ENCODE results near the gene CCM2. TPM values are rescaled to one million over a fixed set of nuclear protein-coding genes. Genes with fewer than 3 reads are reported as not detected.

The CCM2 gene
- total RNA-seq, 2 experiments from 2014 or later: 72.3 to 77.5 TPM

DNA sequence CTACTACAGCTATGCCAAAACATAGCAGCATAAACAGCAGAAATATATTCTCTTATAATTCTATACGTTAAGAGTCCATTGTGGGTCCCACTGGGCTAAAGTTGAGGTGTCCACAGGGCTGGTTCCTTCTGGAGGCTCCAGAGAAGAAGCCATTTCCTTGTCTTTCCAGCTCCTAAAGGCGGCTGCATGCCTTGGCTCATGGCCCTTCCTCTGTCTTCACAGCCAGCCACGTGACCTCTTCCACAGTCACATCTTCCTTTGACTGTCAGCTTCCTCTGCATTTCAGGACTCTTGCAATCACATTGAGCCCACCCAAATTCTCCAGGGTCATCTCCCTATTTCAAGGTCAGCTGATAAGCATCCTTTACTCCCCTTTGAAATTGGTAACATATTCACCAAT lies 71.5 kb downstream of the CCM2 start:
- TF ChIP-seq, protein P1, sequence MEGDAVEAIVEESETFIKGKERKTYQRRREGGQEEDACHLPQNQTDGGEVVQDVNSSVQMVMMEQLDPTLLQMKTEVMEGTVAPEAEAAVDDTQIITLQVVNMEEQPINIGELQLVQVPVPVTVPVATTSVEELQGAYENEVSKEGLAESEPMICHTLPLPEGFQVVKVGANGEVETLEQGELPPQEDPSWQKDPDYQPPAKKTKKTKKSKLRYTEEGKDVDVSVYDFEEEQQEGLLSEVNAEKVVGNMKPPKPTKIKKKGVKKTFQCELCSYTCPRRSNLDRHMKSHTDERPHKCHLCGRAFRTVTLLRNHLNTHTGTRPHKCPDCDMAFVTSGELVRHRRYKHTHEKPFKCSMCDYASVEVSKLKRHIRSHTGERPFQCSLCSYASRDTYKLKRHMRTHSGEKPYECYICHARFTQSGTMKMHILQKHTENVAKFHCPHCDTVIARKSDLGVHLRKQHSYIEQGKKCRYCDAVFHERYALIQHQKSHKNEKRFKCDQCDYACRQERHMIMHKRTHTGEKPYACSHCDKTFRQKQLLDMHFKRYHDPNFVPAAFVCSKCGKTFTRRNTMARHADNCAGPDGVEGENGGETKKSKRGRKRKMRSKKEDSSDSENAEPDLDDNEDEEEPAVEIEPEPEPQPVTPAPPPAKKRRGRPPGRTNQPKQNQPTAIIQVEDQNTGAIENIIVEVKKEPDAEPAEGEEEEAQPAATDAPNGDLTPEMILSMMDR (IDR thresholded peaks at IDR 0.05): no peak
- intact Hi-C loops (cut with micrococcal nuclease): no loop called here
- Mint-ChIP-seq H3K4me1 (ENCODE audit: low read depth) (peaks cover 5% of the 10 kb centered on the region), H3K9me3 (no peaks in the 10 kb centered on the region), H3K27me3 (no peaks in the 10 kb centered on the region), H3K27ac (no peak overlapping the region), H3K4me3 (no peak overlapping the region), H3K36me3 (ENCODE audit: low read depth) (peaks cover 37% of the 10 kb centered on the region)
- POLR2A ChIA-PET: interaction anchor here (1.0 to 1.2 kb wide), 2 partner anchors 98 to 109 kb away, joined by 3 read pairs; no protein-coding TSS in a partner anchor
- CTCF ChIA-PET: no interaction called here
- ATAC-seq (no peak), DNase-seq (no peak)

DNA sequence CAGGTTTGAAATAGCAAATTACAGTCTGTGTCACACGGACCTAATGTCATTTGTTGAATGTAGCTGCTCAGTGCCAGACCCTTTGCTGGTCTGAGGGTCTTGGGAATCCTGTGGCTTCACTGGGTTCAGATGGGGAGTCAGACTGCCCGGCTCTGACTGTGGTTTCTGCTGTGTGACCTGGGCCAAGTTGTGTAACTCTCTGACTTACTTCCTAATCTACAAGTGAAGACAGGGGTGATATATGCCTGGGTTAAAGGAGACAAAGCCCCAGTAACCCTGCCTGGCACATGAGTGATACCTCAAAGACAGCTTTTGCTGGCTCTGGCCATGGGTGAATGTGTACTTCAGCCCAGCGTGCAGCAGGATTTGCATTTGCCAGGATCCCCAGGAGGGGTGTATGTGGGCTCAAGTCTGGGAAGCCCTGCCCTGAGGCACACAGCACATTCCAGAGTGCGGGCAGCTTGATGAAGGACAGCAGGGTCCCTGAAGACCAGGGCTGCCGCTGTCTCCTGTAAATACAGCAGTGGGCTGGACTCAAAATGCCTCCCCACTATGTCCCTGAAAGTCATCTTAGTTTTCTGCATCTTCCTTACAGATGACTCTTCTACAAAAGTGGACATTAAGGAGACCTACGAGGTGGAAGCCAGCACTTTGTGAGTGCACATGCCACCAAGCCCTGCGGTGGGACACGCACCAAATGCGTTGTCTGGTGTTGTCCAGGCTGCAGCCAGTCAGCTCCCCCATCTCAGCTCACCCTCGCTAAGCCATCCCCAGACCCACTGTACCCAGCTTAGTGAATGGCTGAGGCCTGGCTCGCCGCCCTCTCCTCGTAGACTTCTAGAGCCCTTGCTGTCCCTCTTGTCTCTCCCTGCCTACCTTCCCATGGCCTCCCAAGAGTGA lies 72.4 kb downstream of the CCM2 start:
- peak overlapping the region; percentile 35 for H3K27ac Mint-ChIP-seq
- H3K4me1 Mint-ChIP-seq (ENCODE audit: low read depth): peaks cover 5% of the 10 kb centered on the region
- TF ChIP-seq, protein P1 (IDR thresholded peaks at IDR 0.05): no peak
- peaks cover 37% of the 10 kb centered on the region for H3K36me3 Mint-ChIP-seq (ENCODE audit: low read depth)
- H3K4me3 Mint-ChIP-seq: no peak overlapping the region
- intact Hi-C loops (cut with micrococcal nuclease): no loop called here
- no peaks in the 10 kb centered on the region for H3K27me3 Mint-ChIP-seq
- CTCF ChIA-PET: interaction anchor here (0.6 to 1.2 kb wide), 2 partner anchors 15 to 99 kb away, joined by 3 to 4 read pairs; no protein-coding TSS in a partner anchor
- POLR2A ChIA-PET: interaction anchor here (1.0 to 1.6 kb wide), 4 partner anchors 9 to 110 kb away, joined by 3 to 4 read pairs (median 3); no protein-coding TSS in a partner anchor
- DNase-seq: no peak
- H3K9me3 Mint-ChIP-seq: no peaks in the 10 kb centered on the region
- no peak for ATAC-seq

DNA sequence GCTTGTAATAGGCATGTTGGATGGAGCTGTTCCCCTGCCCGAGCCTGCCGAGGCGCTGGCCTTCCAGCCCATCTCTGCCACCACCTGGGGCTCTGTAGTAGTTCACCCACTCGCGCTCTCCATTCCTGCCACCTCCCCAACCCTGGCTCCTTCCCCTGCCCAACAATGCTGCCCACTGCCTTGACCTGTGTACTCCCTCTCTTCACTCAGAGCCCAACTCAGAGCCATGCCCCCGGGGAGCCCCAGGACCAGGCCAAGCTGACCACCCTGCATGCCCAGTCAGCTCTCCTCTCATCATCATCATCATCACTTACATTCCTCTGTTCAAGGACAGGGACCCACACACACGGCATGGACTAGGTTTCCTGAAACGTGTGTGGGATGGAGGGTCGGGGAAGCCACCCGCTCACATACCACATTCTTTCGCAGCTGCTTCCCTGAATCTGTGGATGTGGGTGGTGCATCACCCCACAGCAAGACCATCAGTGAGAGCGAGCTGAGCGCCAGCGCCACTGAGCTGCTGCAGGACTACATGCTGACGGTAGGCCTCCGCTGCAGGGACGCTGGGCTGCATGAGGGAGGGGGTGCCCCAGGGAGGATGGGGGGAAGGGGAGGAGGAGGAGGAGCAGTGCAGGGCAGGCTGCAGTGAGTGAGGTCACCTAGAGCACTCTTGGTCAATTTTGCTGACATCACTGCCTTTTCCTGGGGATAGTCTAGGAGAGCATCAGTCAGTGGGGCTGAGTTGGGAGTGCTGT lies 73.2 kb downstream of the CCM2 start:
- DNase-seq (no peak), ATAC-seq (no peak)
- TF ChIP-seq, protein P1 (IDR thresholded peaks at IDR 0.05): no peak
- H3K9me3 Mint-ChIP-seq: no peaks in the 10 kb centered on the region
- peaks cover 30% of the 10 kb centered on the region for H3K36me3 Mint-ChIP-seq (ENCODE audit: low read depth)
- peaks cover 5% of the 10 kb centered on the region for H3K4me1 Mint-ChIP-seq (ENCODE audit: low read depth)
- CTCF ChIA-PET: interaction anchor here (0.6 to 1.2 kb wide), 2 partner anchors 14 to 100 kb away, joined by 3 to 4 read pairs; no protein-coding TSS in a partner anchor
- peak overlapping the region; percentile 28 for H3K27ac Mint-ChIP-seq
- H3K27me3 Mint-ChIP-seq: no peaks in the 10 kb centered on the region
- H3K4me3 Mint-ChIP-seq: no peak overlapping the region
- intact Hi-C loops (cut with micrococcal nuclease): no loop called here
- POLR2A ChIA-PET: interaction anchor here (1.1 to 1.6 kb wide), 2 partner anchors 10 to 90 kb away, joined by 3 to 4 read pairs; no protein-coding TSS in a partner anchor

DNA sequence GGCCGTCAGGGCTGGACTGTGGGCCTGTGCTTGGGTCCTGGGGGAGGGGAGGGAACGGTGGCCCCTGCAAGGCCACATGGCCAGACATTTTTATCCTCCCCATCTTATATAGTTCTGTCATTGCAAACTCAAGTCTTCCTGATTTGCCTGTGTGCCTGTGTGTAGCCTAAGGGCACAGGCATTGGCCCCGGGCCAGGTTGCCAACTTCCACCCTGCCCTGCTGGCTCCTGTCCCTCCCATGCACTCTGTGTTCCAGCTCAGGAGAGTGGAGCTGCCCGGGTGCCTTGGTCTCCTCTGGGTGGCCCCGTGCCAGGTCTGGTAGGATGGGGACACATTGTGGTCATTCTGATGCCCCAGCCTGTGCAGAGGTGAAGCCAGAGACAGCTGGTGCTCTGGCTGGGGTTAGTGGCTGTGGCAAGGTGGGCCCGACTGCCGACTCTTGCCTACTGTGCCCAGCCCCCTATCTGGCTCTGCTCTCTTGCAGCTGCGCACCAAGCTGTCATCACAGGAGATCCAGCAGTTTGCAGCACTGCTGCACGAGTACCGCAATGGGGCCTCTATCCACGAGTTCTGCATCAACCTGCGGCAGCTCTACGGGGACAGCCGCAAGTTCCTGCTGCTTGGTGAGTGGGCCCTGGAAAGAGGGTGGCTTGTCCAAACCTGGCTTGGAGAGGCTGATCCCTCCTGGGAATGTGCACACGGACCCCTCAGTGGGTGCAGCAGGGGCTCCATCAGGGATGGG lies 74.0 kb downstream of the CCM2 start:
- ChIA-PET POLR2A (no interaction called here), CTCF (no interaction called here)
- no peaks in the 10 kb centered on the region for H3K27me3 Mint-ChIP-seq
- TF ChIP-seq, protein P1 (IDR thresholded peaks at IDR 0.05): no peak
- DNase-seq: no peak
- no peaks in the 10 kb centered on the region for H3K9me3 Mint-ChIP-seq
- peaks cover 2% of the 10 kb centered on the region for H3K4me1 Mint-ChIP-seq (ENCODE audit: low read depth)
- H3K27ac Mint-ChIP-seq: peak overlapping the region; percentile 42
- H3K36me3 Mint-ChIP-seq (ENCODE audit: low read depth): peaks cover 24% of the 10 kb centered on the region
- H3K4me3 Mint-ChIP-seq: no peak overlapping the region
- ATAC-seq: no peak
- intact Hi-C loops (cut with micrococcal nuclease): no loop called here

Data from activated CD8-positive, alpha-beta T cell treated with anti-CD3 and anti-CD28 coated beads for 36 hours (primary cell).